HG03139 (cell line): ENCODE measurements around the gene THPO.

Experiments
- ATAC-seq: cut with Tn5 transposase; IDR thresholded peaks from one replicate; pipeline ENCODE4 v1.9.1; 2021; ENCODE audit not compliant: unreplicated experiment

THPO gene

DNA sequence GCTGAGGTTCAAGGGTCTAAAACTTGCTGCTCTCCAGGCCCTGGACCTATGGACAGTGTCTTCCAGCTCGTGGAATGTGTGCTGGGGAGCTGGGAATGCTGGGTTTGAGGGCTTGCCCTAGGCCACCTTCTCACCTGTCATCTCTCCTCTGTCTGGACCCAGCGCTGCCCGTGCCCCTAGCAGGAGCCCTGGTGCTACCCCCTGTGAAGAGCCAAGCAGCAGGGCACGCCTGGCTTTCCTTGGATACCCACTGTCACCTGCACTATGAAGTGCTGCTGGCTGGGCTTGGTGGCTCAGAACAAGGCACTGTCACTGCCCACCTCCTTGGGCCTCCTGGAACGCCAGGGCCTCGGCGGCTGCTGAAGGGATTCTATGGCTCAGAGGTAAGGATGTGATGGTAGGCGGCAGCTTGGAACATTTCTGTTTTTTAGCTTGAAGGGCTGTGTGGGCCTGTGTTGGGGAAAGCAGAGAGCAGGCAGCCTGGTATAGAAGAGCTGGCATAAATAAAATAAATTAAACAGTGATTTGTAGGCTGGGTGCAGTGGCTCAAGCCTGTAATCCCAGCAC lies 6.9 kb upstream of the THPO start:
- no peak for ATAC-seq

DNA sequence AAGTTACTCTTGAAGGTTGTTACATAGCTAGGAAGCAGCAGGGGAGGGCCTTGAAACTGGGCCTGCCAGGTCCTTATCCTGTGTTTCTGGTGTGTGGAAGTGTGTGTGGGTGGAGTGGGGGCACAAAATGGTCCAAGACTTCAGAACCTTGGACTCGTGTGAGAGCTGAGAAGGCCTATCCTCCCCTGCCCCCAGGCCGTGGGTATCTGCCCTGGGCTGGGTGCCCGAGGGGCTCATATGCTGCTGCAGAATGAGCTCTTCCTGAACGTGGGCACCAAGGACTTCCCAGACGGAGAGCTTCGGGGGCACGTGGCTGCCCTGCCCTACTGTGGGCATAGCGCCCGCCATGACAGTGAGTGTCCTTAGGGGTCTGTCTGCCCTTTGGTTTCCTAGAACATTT lies 6.3 kb upstream of the THPO start:
- no peak for ATAC-seq

DNA sequence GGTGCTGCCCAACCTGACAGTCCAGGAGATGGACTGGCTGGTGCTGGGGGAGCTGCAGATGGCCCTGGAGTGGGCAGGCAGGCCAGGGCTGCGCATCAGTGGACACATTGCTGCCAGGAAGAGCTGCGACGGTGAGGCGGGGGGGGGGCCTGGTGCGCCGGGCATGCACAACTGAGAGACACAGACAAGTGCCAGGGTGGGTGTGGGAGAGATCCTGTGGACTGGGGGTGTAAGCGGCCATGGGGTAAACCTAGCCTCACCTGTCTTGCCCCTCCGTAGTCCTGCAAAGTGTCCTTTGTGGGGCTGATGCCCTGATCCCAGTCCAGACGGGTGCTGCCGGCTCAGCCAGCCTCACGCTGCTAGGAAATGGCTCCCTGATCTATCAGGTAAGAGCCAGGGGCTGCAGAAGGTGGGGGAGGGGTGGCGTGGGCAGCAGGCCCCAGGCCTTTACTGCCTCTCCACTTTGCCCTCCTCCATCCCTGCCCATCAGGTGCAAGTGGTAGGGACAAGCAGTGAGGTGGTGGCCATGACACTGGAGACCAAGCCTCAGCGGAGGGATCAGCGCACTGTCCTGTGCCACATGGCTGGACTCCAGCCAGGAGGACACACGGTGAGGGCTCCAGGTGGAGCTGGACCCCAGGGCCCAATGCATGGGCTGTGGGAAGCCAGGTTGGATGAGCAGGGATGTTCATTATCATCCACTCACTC lies 5.2 kb upstream of the THPO start:
- ATAC-seq = no peak

DNA sequence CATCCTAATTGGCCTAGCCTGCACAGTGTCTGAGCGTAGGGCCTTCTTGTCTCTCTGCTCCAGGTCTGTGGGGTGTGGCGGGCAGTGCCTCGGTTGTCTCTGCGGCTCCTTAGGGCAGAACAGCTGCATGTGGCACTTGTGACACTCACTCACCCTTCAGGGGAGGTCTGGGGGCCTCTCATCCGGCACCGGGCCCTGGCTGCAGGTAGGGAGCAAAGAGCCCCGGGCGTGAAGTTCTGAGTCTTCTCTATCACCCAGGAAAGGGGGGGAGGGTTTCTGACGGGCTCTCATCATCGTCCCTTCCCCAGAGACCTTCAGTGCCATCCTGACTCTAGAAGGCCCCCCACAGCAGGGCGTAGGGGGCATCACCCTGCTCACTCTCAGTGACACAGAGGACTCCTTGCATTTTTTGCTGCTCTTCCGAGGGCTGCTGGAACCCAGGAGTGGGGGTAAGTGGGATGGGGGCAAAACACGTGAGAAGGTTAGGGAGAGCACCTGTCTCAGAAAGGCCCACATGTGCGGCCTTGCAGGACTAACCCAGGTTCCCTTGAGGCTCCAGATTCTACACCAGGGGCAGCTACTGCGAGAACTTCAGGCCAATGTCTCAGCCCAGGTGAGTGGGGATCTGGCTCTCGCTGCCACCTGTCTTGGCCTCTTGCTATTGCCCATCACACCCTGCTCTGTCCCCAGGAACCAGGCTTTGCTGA lies 4.5 kb upstream of the THPO start:
- no peak for ATAC-seq

DNA sequence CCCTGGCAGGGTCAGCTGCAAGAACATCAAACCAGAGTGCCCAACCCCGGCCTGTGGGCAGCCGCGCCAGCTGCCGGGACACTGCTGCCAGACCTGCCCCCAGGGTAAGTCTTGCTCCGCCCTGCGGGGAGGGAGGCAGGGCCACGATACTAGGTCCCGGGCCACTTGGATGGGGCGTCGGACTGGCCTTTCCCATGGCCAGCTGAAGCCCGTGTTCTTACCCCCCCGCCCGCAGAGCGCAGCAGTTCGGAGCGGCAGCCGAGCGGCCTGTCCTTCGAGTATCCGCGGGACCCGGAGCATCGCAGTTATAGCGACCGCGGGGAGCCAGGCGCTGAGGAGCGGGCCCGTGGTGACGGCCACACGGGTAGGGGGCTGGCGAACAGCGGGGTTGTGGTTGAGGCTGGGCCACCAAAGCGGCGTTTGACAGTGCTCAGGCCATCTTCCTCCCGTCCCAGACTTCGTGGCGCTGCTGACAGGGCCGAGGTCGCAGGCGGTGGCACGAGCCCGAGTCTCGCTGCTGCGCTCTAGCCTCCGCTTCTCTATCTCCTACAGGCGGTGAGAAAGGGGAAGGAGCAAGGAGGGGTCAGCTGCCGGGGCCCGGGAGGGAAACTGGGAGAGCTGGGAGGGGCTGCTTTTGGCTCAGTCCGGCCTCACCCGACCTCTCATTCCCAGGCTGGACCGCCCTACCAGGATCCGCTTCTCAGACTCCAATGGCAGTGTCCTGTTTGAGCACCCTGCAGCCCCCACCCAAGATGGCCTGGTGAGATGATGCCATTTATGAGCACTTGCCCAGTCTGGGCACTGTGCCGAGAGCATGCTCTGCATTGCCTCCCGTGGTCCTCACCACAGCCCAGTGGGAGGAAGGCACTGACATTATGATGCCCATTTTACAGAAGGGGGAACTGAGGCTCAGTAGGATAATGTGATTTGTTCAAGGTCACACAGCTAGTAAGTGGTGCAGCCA lies 3.5 kb upstream of the THPO start:
- no peak for ATAC-seq

DNA sequence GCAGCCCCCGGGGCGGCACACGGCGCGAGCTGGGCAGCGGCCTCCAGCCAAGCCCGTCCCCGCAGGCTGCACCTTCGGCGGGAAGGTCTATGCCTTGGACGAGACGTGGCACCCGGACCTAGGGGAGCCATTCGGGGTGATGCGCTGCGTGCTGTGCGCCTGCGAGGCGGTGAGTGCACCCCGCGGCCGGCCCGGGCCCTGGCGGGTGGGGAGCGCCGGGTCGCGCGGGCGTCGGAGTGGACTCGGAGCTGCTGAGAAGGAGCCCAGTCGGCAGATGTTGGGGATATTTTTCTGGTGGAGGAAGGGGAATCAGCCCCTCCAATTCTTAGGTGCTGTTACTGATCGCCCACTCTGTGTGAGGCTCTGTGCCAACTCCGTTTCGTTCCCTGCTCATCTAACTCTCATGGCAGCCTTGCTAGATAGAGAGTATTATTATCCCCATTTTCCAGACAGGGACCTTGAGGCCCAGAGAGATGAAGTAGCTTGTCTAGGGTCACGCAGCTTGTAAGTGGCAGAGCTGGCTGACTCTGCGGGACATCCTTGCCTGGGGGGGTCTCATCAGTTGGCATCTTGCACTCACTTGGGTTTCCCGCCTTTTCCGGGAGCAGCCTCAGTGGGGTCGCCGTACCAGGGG lies 2.7 kb upstream of the THPO start:
- no peak for ATAC-seq

DNA sequence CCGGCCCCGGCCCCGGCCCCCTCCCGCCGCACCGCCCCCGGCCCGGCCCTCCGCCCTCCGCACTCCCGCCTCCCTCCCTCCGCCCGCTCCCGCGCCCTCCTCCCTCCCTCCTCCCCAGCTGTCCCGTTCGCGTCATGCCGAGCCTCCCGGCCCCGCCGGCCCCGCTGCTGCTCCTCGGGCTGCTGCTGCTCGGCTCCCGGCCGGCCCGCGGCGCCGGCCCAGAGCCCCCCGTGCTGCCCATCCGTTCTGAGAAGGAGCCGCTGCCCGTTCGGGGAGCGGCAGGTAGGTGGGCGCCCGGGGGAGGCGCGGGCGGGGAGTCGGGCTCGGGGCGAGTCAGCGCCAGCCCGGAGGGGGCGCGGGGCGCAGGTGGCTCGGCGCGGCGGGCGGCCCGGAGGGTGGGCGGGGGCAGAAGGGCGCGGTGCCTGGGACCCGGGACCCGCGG lies 2.2 kb upstream of the THPO start:
- ATAC-seq = no peak

DNA sequence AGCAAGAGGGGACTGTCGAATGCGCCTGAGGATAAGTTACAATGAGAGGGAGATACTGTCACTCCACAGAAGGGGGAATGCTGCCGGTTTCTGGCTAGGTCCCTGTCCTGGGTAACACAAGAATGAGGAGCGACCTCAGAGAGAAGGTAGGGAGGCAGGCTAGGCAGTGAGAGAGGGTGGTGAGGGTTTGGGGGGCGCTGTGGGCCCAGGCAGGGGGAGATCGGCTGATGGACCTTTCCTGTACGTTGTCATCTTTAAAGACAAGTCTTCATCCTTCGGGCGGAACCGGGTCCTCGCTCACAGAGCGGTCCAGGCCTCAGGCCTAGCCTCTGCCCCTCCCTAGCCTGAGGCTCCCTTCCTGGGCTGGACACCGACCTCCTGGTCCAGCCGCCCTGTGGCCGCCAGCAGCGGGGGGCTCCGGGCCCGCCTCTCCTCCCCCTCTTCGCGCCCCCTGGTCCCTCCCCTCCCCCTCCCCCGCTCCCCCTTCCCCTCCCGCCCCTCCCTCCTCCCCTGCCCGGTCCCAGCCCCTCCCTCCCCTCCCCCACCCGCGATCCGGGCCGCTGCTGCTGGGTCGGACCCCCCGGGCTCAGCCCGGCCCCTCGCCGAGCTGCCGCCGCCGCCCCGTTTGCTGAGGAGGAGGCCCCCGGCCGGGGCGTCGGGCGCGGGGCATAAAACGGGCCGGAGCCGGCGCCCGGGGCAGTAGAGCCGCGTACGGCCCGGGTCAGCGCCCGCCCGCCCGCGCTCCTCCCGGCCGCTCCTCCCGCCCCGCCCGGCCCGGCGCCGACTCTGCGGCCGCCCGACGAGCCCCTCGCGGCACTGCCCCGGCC lies 1.6 kb upstream of the THPO start, which contains the start of gene CHRD:
TSS of gene CHRD (plus strand) at position 697 of the 827 bp plus-strand sequence. CDS start 265 bp downstream, outside the sequence.
- no peak for ATAC-seq

DNA sequence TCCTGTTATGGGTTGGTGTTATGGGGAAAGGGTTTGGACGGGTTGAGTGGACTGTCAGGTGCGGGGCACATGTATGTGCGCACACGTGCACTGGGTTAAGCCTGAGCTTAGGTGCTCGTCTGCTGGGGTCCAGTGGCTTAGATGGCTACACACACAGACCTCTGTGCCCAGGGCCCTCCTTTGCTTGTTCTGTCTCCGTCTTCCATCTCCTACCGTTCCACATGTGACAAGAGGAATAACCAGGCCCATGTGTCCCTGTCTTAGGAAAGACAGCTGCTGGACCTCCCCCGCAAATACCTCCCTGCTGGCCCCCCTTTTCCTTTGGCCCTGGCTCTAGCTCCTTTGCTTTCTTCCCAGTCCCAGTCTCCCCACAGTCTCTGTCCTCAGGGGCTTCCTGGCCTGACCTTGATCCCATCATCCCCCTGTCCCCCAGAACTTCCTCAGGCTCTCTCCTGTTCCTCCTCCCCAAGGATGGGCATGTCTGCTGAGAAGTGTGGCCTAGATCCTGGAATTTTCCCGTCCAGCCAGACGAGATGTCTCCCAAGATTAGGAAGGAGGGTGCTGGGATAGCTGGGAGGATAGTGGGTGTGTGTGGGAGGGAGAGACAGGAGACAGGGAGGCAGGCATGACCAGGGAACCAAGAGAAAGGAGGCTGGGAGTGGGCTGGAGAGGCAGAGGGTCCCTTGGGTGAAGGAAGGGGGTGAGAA lies 797 bp upstream of the THPO start:
- no peak for ATAC-seq

DNA sequence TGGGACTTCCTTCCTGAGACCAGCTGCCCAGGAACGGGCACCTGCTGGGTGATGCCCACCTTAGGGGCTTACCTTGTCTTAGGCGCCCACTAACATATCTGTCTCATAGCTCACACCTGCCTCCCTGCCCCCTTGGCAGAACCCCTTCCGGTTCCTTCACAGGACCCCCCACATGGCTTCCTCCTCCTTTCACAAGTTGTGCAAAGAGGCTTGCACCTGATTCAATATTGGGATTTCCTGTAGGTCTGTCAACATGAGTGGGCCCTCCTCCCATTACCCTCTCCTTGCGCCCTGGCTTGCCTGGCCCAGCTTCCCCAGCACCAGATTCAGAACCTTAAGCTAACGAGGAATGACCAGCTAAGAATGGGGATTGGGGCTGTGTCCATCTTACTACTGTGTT lies 633 bp downstream of the THPO start:
- ATAC-seq = no peak

DNA sequence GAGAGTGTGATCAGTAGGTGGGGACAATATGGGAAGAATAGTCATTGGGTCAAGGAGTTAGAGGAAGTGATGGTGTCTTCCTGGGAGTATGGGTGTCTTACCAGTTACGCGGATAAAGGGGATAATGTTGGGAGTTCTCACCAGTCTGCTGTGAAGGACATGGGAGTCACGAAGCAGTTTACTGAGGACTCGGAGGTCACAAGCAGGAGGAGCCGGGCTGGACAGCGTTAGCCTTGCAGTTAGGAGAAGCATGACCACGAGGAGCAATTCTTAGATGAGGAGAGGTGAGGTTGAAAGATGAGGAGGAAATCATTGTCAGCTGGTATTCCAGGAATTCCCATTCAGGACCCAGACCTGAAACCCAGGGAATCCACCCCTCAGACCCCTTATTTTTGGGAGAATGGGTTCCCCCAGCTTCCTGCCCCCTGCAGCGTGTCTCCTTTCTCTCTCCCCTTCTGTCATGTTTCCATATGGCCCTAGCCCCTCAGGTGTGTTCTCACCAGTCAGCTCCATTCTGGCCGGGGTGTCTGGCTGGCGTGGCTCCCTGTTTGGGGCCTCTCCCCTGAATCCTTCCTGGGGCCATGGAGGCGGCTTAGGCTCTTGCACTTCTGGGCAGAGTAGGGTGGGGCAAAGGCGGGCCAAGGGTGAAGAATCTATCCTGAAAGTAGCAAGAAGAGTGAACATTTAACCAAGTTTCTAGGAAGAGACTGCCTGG lies 2.1 kb downstream of the THPO start:
- no peak for ATAC-seq

DNA sequence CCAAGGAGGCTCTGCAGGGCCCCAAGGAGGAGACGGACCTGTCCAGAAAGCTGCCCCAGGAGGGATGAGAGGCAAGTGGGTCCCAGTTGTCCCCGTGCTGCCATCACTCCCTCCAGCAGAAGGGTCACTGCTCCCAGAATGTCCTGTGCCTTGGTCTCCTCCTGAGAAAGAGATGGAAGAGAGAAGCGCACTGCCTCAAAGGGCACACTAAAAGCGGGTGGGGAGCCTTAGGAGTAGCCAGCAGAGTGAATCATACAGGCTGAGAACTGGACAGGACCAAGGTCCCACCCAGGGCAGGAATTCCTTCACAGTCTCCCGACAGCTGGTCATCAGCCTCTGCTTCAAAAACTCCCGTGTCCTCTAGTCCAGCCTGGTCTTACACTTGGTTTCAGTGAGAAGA lies 4.6 kb downstream of the THPO start:
- ATAC-seq = no peak

DNA sequence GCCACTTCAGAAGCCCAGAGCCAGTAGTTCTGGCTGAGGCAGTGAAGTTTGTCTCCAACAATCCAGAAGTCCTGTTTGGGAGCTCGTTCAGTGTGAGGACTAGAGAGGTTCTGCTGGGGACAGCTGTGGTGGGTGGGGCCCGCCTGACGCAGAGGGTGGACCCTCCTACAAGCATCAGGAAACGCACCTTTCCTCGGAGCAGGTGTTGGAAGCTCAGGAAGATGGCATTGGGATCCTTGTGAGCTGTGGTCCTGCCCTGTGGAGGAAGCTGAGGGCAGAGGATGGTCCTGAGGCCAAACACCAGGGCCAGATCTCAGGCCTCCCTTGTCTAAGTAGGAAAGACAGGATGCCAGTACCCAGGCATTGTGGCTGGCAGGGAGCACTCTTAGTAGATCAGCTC lies 5.1 kb downstream of the THPO start:
- ATAC-seq = no peak

DNA sequence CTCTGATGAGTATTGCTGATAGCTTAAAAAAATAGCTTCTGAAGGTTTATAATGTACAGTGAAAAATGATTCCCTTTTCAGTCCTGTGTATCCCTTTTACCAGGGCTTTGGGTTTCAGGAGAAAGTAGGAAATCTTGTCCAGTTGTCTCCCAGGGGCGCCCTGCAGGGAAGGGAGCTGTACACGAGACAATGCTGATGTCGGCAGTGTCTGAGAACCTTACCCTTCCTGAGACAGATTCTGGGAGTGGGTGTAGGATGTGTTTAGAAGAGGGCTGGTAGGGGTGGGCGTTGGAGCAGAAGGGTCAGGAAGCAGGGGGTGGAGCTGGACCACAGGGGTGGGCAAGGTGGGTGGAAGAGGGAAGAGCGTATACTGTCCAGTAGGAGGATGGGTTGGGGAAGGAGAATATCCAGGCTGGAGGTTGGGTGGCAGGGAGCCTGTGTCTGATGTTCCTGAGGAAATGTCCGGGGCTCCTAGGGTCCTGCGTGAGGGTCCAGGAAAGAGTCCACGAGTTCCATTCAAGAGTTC lies 5.6 kb downstream of the THPO start:
- no peak for ATAC-seq

DNA sequence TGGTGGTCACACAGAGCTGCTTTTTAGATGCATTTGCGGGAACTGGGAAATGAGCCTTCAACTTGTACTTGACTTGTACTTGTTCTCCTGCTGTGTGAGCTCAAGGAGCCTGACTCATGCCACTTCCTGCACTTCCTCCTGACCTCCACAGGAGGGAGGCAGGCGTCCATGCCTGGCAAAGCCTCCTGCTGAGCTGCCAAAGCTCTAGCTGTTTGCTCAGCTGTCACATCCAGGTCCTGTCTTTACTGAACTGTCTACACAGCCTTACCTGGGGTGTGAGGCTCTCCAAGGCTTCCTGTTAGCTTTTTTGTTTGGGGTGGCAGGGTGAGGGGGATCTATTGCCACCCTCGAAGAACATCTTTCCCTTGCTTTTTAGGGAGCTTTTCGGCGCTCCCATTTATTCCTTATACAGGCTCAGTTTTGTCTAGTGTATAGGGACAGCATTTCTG lies 6.4 kb downstream of the THPO start:
- no peak for ATAC-seq

DNA sequence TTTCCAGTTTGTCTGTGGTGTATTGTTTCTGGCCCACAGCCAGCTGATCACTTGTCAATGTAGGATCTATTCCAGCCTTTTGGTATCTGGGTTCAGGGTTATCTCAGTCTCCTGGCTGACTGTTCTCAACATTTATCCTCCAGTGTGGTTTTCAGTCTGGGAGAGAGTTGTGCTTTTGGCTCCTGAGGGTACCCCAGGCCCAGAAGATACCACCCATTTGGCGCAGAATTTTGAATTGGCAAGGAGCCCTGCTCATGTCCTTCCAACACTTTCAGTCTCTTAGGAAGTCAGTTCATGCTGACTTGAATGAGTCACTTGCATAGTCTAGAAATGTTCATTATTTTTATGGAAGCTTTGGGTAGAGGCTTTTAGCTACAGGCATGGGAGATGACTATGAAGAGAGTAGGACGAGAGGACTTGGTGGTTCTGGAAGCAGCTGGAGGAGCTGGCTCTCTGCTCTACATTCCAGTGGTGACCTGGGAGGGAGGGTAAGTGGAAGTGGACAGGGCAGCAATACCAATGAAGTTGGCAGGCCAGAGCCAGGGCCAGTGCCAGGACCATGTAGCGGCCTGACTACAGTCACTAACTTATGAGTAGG lies 9.3 kb downstream of the THPO start:
- no peak for ATAC-seq

DNA sequence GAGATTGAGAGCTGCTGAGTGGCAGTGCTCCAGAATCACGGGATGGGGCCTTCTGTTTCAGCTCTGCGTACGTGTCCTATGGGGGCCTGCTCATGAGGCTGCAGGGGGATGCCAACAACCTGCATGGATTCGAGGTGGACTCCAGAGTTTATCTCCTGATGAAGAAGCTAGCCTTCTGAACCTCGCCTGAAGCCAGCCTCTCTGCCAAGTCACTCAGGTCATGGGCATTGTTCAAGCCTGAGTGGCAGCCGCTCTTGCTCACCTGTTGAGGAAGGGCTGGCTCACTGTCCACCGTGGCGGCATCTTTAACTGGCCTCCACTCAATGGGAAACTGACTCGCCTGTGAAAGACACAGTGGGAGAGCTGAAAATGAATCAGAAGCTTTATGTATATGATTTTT lies 9.9 kb downstream of the THPO start:
- no peak for ATAC-seq
